ENCODE measurements around the gene GFPT1.
A peak's percentile ranks its signal among the peaks of the same experiment; 100 is the strongest.

Gene GFPT1

GRCh38 chr2:69390001-69390400 lies 3.0 kb upstream of the GFPT1 start:
- TF ChIP-seq CTCF (IDR thresholded peaks at IDR 0.05; ENCODE audit: insufficient read depth, low read length, poor library complexity, severe bottlenecking), result no peak
- Histone ChIP-seq H3K27me3 (ENCODE audit: low read length) (no peaks in the 10 kb centered on the region), H3K4me2 (ENCODE audit: low read depth, low read length, poor library complexity, severe bottlenecking) (no peak overlapping the region), H3K9me3 (ENCODE audit: insufficient read depth, low read length) (no peaks in the 10 kb centered on the region), H3K4me3 (ENCODE audit: insufficient read depth, low read length, poor library complexity, severe bottlenecking) (no peak overlapping the region), H3K9ac (ENCODE audit: low read length) (no peak overlapping the region), H3F3A (ENCODE audit: insufficient read depth) (no peaks in the 10 kb centered on the region), H3K36me3 (ENCODE audit: low read length) (no peaks in the 10 kb centered on the region), H2AFZ (ENCODE audit: low read depth, low read length, severe bottlenecking) (no peak overlapping the region), H3K9me2 (replicated peaks; ENCODE audit: insufficient read depth, low read length) (no peaks in the 10 kb centered on the region), H3K27ac (ENCODE audit: low read depth, low read length) (no peak overlapping the region), H3K79me2 (ENCODE audit: insufficient read depth, low read length) (peaks cover 20% of the 10 kb centered on the region), H4K20me1 (ENCODE audit: low read depth, low read length) (no peaks in the 10 kb centered on the region)

- Histone ChIP-seq H3K36me3 (ENCODE audit: low read length) (no peaks in the 10 kb centered on the region), H3K4me2 (ENCODE audit: low read depth, low read length, poor library complexity, severe bottlenecking) (no peak overlapping the region), H3K27ac (ENCODE audit: low read depth, low read length) (no peak overlapping the region), H3K27me3 (ENCODE audit: low read length) (no peaks in the 10 kb centered on the region), H3K9me2 (replicated peaks; ENCODE audit: insufficient read depth, low read length) (no peaks in the 10 kb centered on the region), H3F3A (ENCODE audit: insufficient read depth) (no peaks in the 10 kb centered on the region), H3K4me3 (ENCODE audit: insufficient read depth, low read length, poor library complexity, severe bottlenecking) (no peak overlapping the region), H3K9me3 (ENCODE audit: insufficient read depth, low read length) (no peaks in the 10 kb centered on the region), H3K79me2 (ENCODE audit: insufficient read depth, low read length) (peaks cover 27% of the 10 kb centered on the region), H2AFZ (ENCODE audit: low read depth, low read length, severe bottlenecking) (no peak overlapping the region), H3K9ac (ENCODE audit: low read length) (no peak overlapping the region), H4K20me1 (ENCODE audit: low read depth, low read length) (no peaks in the 10 kb centered on the region)
- TF ChIP-seq CTCF (IDR thresholded peaks at IDR 0.05; ENCODE audit: insufficient read depth, low read length, poor library complexity, severe bottlenecking) (no peak), EZH2phosphoT487 (conservative IDR thresholded peaks at IDR 0.05; ENCODE audit: low read length) (no peak)
Observed at GRCh38 chr2:69389271-69389670, 2.2 kb upstream of the GFPT1 start.

GRCh38 chr2:69387770-69388481 lies 899 bp upstream of the GFPT1 start:
- H3K4me2 ChIP-seq (ENCODE audit: low read depth, low read length, poor library complexity, severe bottlenecking), result peak overlapping the region; percentile 71
- peaks cover 41% of the 10 kb centered on the region for H3K79me2 ChIP-seq (ENCODE audit: insufficient read depth, low read length)
- H2AFZ ChIP-seq (ENCODE audit: low read depth, low read length, severe bottlenecking), result peak overlapping the region; percentile 92
- no peaks in the 10 kb centered on the region for H4K20me1 ChIP-seq (ENCODE audit: low read depth, low read length)
- no peaks in the 10 kb centered on the region for H3K27me3 ChIP-seq (ENCODE audit: low read length)
- H3K9me3 ChIP-seq (ENCODE audit: insufficient read depth, low read length), result no peaks in the 10 kb centered on the region
- H3K4me3 ChIP-seq (ENCODE audit: insufficient read depth, low read length, poor library complexity, severe bottlenecking), result peak overlapping the region; percentile 96
- H3K9me2 ChIP-seq (replicated peaks; ENCODE audit: insufficient read depth, low read length), result no peaks in the 10 kb centered on the region
- H3K27ac ChIP-seq (ENCODE audit: low read depth, low read length), result no peak overlapping the region
- H3K36me3 ChIP-seq (ENCODE audit: low read length), result no peaks in the 10 kb centered on the region
- peak overlapping the region; percentile 89 for H3K9ac ChIP-seq (ENCODE audit: low read length)
- TF ChIP-seq CTCF (IDR thresholded peaks at IDR 0.05; ENCODE audit: insufficient read depth, low read length, poor library complexity, severe bottlenecking) (no peak), EZH2phosphoT487 (conservative IDR thresholded peaks at IDR 0.05; ENCODE audit: low read length) (no peak)
- no peaks in the 10 kb centered on the region for H3F3A ChIP-seq (ENCODE audit: insufficient read depth)

Data from SU-DHL-6 (cell line).